ENCODE measurements around the gene NFIX. TPM values are rescaled to one million over a fixed set of nuclear protein-coding genes. Genes with fewer than 3 reads are reported as not detected.

NFIX gene
- total RNA-seq, 1 donor from 2014 or later: 5.8 TPM

- no peaks in the 10 kb centered on the region for H3K36me3 ChIP-seq (ENCODE audit: control insufficient read depth, insufficient read depth, low read length)
- DNase-seq (ENCODE audit: low read depth) (no peak), FAIRE-seq (no peak)
- TF ChIP-seq CTCF (IDR thresholded peaks at IDR 0.05; ENCODE audit: insufficient read depth, low read length, severe bottlenecking): no peak
- H3K4me3 ChIP-seq (ENCODE audit: low read depth, low read length): no peak overlapping the region
- H3K27me3 ChIP-seq (ENCODE audit: control insufficient read depth, insufficient read depth, low read length): no peaks in the 10 kb centered on the region
These were observed 101.8 kb downstream of the NFIX start for GRCh38 chr19:13097033-13097462.

DNA sequence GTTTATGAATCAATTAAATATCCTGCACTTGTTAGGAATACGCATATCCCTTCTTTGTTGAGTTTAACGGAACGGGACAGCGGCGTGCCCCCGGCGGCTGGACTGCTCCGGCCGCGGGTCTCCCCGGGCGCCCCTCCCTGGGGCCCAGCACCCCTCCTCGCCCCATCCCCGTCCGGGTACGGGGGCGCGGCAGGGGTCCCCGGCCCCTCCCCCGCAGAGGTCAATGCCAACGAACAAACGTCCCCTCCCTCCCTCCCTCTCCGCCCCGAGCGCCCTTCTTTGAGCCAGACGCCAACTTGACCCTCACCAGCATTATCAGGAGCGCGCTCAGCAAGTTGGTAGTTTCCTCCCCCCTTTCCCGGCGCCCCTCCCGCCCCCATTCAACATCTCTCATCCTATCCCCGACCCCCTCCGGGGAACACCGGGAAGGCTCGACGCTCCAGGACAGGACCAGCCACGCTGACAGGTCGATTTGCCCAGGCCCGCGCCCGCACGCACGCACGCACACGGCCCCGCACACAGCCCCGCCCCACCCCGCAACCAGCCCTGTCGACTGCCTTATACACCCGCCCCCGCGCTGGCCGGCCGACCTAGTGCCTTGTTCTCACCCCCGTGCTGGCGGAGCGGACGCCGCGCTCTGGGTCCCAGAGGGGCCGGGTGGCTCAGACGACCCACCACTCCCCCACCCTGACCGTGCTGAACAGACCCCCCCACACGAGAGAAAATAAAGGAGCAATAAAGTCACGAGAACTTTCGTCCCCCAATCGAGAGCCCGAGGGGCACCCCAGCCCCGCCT lies 102.4 kb downstream of the NFIX start:
- H3K36me3 ChIP-seq (ENCODE audit: control insufficient read depth, insufficient read depth, low read length): no peaks in the 10 kb centered on the region
- no peak for FAIRE-seq
- TF ChIP-seq CTCF (IDR thresholded peaks at IDR 0.05; ENCODE audit: insufficient read depth, low read length, severe bottlenecking): no peak
- H3K4me3 ChIP-seq (ENCODE audit: low read depth, low read length): no peak overlapping the region
- H3K27me3 ChIP-seq (ENCODE audit: control insufficient read depth, insufficient read depth, low read length): no peaks in the 10 kb centered on the region
- no peak for DNase-seq (ENCODE audit: low read depth)

DNA sequence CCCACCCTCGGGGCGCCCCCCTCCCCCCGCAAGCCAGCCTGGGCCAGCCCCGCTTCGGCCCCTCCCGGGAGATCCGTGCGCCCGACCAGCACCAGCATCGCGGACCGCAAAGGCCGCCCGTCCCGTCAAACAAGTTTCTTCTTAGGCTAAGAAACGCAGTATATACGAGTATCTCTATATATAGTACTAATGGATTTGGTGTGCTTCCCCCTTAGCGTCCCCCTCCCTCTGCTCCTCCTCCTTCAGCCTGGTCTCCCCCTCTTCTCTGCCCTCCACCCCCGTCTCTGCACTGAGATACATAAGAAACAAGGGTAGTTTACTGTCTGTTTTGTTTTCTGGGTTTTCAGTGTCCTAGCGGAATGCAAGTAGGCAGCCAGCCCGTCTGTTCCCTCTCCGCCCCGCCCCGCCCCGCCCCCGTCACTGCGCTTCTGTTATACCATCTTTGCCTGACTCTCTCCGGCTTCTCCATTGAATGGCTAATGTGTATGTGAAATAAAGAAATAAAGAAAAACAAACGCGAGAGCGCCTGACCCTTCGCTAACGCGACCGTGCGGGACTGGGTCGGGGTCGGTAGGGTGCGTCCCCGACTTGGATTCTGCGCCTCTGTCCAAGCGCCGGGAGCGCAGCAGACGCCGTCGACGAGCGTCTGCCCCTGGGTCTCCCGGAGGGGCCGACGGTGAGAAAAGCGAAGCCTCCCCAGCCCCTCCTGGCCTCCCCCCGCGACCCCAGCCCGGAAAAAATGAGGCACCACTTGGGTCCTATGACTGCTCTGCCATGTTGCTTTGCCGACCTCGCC lies 103.2 kb downstream of the NFIX start:
- TF ChIP-seq CTCF (IDR thresholded peaks at IDR 0.05; ENCODE audit: insufficient read depth, low read length, severe bottlenecking): no peak
- H3K36me3 ChIP-seq (ENCODE audit: control insufficient read depth, insufficient read depth, low read length): no peaks in the 10 kb centered on the region
- FAIRE-seq: no peak
- H3K27me3 ChIP-seq (ENCODE audit: control insufficient read depth, insufficient read depth, low read length): no peaks in the 10 kb centered on the region
- peak; percentile 16 for DNase-seq (ENCODE audit: low read depth)
- peak overlapping the region; percentile 26 for H3K4me3 ChIP-seq (ENCODE audit: low read depth, low read length)

DNA sequence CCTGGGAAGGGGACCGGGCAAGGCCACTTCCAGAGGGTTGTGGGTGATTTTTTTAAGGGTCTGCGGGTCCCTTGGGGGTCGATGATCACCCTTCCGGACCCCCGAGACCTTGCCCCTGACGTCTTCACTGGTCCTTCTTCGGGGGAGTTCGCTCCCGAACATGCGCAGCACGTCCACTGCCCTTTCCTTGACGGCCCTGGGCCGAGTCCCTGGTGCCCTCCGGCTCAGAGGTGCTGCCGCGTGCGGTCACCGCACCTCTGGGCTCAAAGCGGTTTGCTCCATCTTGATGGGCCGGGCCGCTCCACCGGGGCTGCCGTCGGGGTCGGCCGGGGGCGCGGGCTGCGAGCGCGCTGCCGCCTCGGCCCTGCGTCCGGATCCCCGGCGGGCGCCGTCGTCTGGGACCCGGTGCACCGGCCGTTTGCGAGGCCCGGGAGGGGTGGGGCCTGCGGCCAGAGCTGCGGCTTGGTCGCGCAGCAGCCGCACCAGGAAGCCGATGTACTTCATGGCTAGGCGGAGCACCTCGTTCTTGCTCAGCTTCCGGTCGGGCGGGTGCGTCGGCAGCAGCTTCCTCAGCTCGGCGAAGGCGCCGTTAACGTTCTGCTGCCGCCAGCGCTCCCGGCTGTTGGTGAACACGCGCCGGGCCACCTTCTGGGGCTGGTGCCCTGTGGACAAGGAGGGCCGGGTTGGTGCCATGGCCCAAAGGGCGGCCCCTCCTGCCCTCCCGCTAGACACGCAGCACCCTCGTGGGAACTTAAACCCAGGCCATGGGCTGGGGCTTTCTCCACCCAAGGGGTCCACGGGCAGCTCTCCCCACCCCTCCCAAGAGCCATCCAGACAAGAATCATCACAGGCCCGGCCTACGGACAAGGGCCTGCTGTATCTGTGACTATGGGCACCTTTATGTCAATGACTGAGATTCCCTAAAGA lies 104.1 kb downstream of the NFIX start:
- peak; percentile 62 for DNase-seq (ENCODE audit: low read depth)
- Histone ChIP-seq H3K36me3 (ENCODE audit: control insufficient read depth, insufficient read depth, low read length) (no peaks in the 10 kb centered on the region), H3K4me3 (ENCODE audit: low read depth, low read length) (peak overlapping the region; percentile 26), H3K27me3 (ENCODE audit: control insufficient read depth, insufficient read depth, low read length) (no peaks in the 10 kb centered on the region)
- TF ChIP-seq CTCF (IDR thresholded peaks at IDR 0.05; ENCODE audit: insufficient read depth, low read length, severe bottlenecking): no peak
- no peak for FAIRE-seq

- Histone ChIP-seq H3K36me3 (ENCODE audit: control insufficient read depth, insufficient read depth, low read length) (peaks cover 4% of the 10 kb centered on the region), H3K4me3 (ENCODE audit: low read depth, low read length) (no peak overlapping the region), H3K27me3 (ENCODE audit: control insufficient read depth, insufficient read depth, low read length) (no peaks in the 10 kb centered on the region)
- no peak for TF ChIP-seq CTCF (IDR thresholded peaks at IDR 0.05; ENCODE audit: insufficient read depth, low read length, severe bottlenecking)
- FAIRE-seq (peak; percentile 92), DNase-seq (ENCODE audit: low read depth) (no peak)
These were observed 104.8 kb downstream of the NFIX start for GRCh38 chr19:13100031-13100588.

All from bronchial epithelial cell (primary cell).